Type B pancreatic cell (in vitro differentiated cells): ENCODE measurements around the gene OR13A1. TPM values are rescaled to one million over a fixed set of nuclear protein-coding genes. Genes with fewer than 3 reads are reported as not detected.
"Not testable (repeated sequence)": the region's sequence is repeated elsewhere in the genome, so short reads cannot be mapped to it uniquely, and the experiment has no call there.

ENCODE experiments used
- DNase-seq: peaks from one replicate; pipeline ENCODE4 v3.0.0; 2021; ENCODE audit warnings: mixed read lengths; ENCODE audit not compliant: unreplicated experiment; ENCODE audit errors: extremely low spot score
- H3K27ac Mint-ChIP-seq: 2 replicates; pipeline ENCODE4 v1.8.0; 2021; ENCODE audit warnings: mild to moderate bottlenecking, mixed read lengths
- H3K27me3 Mint-ChIP-seq: 2 replicates; pipeline ENCODE4 v1.8.0; 2021; ENCODE audit warnings: mixed read lengths
- H3K36me3 Mint-ChIP-seq: 2 replicates; pipeline ENCODE4 v1.8.0; 2021; ENCODE audit warnings: mixed read lengths
- H3K4me1 Mint-ChIP-seq: one replicate; pipeline ENCODE4 v1.8.0; 2021; ENCODE audit warnings: mixed read lengths; ENCODE audit not compliant: unreplicated experiment
- H3K4me3 Mint-ChIP-seq: 2 replicates; pipeline ENCODE4 v1.8.0; 2021; ENCODE audit warnings: mild to moderate bottlenecking, mixed read lengths
- H3K9me3 Mint-ChIP-seq: 2 replicates; pipeline ENCODE4 v1.8.0; 2021; ENCODE audit warnings: mixed read lengths
- CTCF ChIP-seq: fragments of 200-600 bp; sonication (generic); conservative IDR thresholded peaks from 2 replicates; pipeline ENCODE4 v1.5.0; 2021; ENCODE audit warnings: antibody characterized with exemption, mild to moderate bottlenecking
- total RNA-seq: library from RNA; stranded (reverse); gene quantifications from 2 replicates; pipeline ENCODE4 v1.2.1, GENCODE V29; 2021; ENCODE audit warnings: low replicate concordance

OR13A1 gene
- total RNA-seq, 1 donor from 2014 or later: 0.14 TPM

DNA sequence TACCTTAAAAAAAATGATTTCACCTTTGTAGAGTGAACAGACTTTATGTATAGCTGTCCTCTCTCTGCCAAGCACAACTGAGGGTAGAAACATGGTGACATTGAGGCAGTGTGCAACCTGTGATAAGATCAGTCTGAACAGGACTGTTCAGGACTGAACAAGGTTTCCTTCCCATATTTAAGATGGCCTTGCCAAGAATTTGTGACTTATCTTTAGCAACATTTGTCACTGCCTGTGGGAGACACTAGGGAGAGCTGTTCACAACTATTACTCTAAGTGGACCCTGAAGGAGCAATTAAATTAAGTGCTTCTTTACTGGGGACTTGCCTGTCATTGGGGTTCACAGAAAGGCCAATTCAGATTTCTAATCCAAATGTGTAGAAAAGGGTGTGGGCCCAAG is 6.7 kb downstream of the OR13A1 start:
- Mint-ChIP-seq H3K4me3 (no peak overlapping the region), H3K9me3 (no peaks in the 10 kb centered on the region), H3K4me1 (no peaks in the 10 kb centered on the region), H3K27ac (no peak overlapping the region), H3K27me3 (peaks cover 8% of the 10 kb centered on the region), H3K36me3 (no peaks in the 10 kb centered on the region)
- TF ChIP-seq CTCF: no peak
- DNase-seq: no peak

- no peak for TF ChIP-seq CTCF
- no peaks in the 10 kb centered on the region for H3K9me3 Mint-ChIP-seq
- H3K4me3 Mint-ChIP-seq: no peak overlapping the region
- H3K27me3 Mint-ChIP-seq: peaks cover 27% of the 10 kb centered on the region
- no peaks in the 10 kb centered on the region for H3K36me3 Mint-ChIP-seq
- no peak for DNase-seq
- no peak overlapping the region for H3K27ac Mint-ChIP-seq
- H3K4me1 Mint-ChIP-seq: no peaks in the 10 kb centered on the region
Measured at GRCh38 chr10:45302573-45302972, 12.8 kb downstream of the OR13A1 start.

DNA sequence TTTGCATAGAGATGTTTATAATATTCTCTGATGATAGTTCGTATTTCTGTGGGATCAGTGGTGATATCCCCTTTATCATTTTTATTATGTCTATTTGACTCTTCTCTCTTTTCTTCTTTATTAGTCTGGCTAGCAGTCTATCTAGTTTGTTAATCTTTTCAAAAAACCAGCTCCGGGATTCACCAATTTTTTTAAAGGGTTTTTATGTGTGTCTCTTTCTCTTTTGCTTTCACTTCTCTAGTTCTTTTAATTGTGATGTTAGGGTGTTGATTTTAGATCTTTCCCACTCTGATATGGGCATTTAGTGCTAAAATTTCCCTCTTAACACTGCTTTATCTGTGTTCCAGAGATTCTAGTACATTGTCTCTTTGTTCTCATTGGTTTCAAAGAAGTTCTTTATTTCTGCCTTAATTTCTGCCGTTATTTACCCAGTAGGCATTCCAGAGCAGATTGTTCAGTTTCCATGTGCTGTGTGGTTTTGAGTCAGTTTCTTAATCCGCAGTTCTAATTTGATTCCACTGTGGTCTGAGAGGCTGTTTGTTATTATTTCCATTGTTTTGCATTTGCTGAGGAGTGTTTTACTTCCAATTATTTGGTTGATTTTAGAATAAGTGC is 17.0 kb downstream of the OR13A1 start:
- DNase-seq, H3K9me3 Mint-ChIP-seq, H3K4me3 Mint-ChIP-seq, H3K4me1 Mint-ChIP-seq, H3K36me3 Mint-ChIP-seq, H3K27ac Mint-ChIP-seq: not testable (repeated sequence)
- H3K27me3 Mint-ChIP-seq: peaks cover 37% of the 10 kb centered on the region

- peaks cover 28% of the 10 kb centered on the region for H3K27me3 Mint-ChIP-seq
- H3K4me3 Mint-ChIP-seq: no peak overlapping the region
- no peak overlapping the region for H3K27ac Mint-ChIP-seq
- DNase-seq: no peak
- TF ChIP-seq CTCF: no peak
- H3K4me1 Mint-ChIP-seq: no peaks in the 10 kb centered on the region
- no peaks in the 10 kb centered on the region for H3K9me3 Mint-ChIP-seq
- H3K36me3 Mint-ChIP-seq: no peaks in the 10 kb centered on the region
Measured at GRCh38 chr10:45294681-45295080, 20.7 kb downstream of the OR13A1 start.

GRCh38 chr10:45286980-45287379 is 28.4 kb downstream of the OR13A1 start:
- Mint-ChIP-seq H3K27ac (no peak overlapping the region), H3K27me3 (peaks cover 9% of the 10 kb centered on the region), H3K36me3 (no peaks in the 10 kb centered on the region), H3K4me3 (no peak overlapping the region), H3K9me3 (no peaks in the 10 kb centered on the region), H3K4me1 (no peaks in the 10 kb centered on the region)
- no peak for DNase-seq
- TF ChIP-seq CTCF: no peak

DNA sequence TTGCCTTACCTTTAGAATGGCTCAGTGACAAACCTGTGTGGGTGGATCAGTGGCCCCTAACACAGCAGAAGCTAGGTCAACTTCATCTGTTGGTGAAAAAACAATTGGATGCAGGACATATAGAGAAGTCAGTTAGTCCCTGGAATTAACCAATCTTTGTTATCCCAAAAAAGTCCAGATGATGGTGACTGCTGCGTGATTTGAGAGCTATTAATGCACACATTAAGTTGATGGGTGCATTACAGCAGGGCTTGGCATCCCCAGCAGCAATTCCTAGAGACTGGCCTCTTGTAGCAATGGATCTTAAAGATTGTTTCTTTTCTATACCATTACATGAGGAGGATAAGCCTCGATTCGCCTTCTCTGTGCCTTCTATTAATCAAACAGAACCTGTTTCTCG is 33.3 kb downstream of the OR13A1 start:
- no peak for TF ChIP-seq CTCF
- DNase-seq: no peak
- H3K4me1 Mint-ChIP-seq: peaks cover 6% of the 10 kb centered on the region
- H3K27me3 Mint-ChIP-seq: peaks cover 6% of the 10 kb centered on the region
- H3K4me3 Mint-ChIP-seq: no peak overlapping the region
- no peaks in the 10 kb centered on the region for H3K9me3 Mint-ChIP-seq
- H3K36me3 Mint-ChIP-seq: no peaks in the 10 kb centered on the region
- H3K27ac Mint-ChIP-seq: no peak overlapping the region
